ENCODE results near the gene SMS. TPM values are rescaled to one million over a fixed set of nuclear protein-coding genes. Genes with fewer than 3 reads are reported as not detected.

SMS gene
- total RNA-seq = 174 and 206 TPM in 2 replicates

GRCh38 chrX:21940356-21940829, at the start of gene SMS:
Gene SMS, plus strand, starts transcription at chrX:21940709. Its CDS starts 116 bp downstream, at chrX:21940825.

GRCh38 chrX:22032084-22032483, 91.6 kb downstream of the SMS start, which contains the start of gene PHEX:
Gene PHEX, plus strand, starts transcription at chrX:22032325. Its CDS starts 681 bp downstream, at chrX:22033006.

Other genes starting within 250 kb of the SMS start
- not detected in 2 replicates for gene SMPX, start 182.6 kb upstream of the SMS start, total RNA-seq
- 7.8 and 9.7 TPM in 2 replicates for gene MBTPS2, start 101.1 kb upstream of the SMS start, total RNA-seq
- 0.29 and 1.1 TPM in 2 replicates for gene YY2, start 84.7 kb upstream of the SMS start, total RNA-seq
- gene PHEX, start 91.6 kb downstream of the SMS start, total RNA-seq = not detected in 2 replicates